NCI-H510A treated with DMSO at 0.1 percent for 48 hours (cell line): ENCODE measurements around the gene ANKRD34B.
"Not testable (repeated sequence)": the region's sequence is repeated elsewhere in the genome, so short reads cannot be mapped to it uniquely, and the experiment has no call there.

Experiments
- DNase-seq: peaks from one replicate; lab custom pipeline; 2025; lab: John Stamatoyannopoulos, UW

The ANKRD34B gene

GRCh38 chr5:80569961-80570786 lies at the start of gene ANKRD34B:
ANKRD34B (minus strand) TSS chr5:80570280; CDS start chr5:80560019, 10,261 bp downstream.
- peak; percentile 33 for DNase-seq

GRCh38 chr5:80619086-80619485 lies 49.0 kb upstream of the ANKRD34B start:
- no peak for DNase-seq

DNA sequence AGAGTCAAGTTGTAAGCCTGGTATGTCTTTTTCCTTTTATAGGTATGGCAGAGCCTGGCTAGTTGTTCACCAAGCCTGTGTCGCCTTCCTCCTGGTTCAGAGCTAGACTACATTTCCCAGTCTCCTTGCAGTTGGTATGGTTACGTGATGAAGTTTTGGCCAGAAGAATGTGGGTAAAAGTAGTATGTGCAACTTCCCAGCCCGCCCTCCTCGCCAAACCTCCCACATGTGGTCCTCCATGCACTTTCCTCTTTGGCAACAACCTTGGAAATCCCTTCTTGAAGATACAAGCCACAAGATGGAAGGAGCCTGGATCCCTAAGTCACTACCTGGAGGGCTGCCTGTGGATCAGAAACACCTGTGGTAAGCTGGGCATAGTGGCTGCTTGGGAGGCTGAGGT lies 48.4 kb upstream of the ANKRD34B start:
- DNase-seq: no peak

DNA sequence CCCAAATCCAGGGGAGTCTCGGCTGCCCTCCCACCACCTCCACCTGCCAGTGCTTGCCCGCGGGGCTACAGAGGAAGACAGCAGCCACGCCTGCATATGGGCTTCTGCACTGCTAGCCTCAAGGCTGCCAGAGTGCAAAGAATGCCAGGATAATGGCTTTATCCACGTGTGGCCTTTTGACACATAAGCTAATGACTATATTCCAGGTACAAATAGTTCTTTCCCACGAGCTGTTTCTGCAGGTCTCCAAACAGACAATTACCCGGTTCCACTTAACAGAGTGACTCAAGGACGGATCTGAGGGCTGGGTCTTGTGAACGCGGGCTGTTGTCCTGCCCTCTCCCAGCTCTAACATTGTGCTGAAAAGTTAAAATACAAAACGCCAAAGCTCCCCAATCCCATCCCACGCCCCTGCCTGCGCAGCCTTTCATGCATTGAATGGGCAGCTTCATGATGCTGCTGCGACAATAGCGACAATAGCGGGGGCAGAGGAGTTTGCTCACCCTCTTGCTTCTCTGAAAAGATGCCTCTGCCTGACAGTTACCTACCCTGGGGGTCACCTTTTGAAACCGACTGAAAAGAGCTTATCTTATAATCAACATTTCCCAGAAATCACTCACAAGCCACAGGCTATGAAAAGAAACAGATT lies 45.3 kb upstream of the ANKRD34B start:
- DNase-seq: no peak

DNA sequence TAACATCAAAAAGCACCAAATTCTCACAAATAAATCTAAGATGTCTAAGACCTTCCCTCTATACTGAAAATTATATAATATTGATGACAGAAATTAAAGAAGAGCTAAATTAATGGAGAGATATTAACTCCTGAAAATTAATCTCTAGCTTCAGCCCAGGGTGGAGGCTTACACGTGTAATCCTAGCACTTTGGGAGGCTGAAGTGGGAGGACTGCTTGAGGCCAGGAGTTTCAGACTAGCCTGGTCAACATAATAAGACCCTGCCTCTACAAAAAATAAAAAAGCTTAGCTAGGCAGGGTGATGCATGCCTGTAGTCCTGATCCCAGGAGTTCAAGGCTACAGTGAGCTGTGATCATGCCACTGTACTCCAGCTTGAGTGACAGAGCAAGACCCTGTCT lies 39.6 kb upstream of the ANKRD34B start:
- no peak for DNase-seq

GRCh38 chr5:80608731-80609130 lies 38.7 kb upstream of the ANKRD34B start:
- no peak for DNase-seq

DNA sequence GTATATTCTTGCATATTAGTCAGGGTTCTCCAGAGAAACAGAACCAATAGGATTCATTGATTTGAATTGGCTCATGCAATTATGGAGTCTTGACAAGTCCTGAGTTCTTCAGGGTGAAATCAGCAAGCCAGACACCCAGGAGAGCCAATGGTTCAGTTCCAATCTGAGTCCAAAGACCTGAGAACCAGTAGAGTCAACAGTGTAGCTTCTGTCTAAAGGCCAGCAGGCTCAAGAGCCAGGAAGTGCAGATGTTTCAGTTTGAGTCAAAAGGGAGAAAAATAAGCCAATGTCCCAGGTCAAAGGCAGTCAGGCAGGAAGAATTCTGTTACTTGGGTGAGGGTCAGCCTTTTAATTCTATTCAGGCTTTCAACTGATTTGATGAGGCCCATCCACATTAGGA lies 37.8 kb upstream of the ANKRD34B start:
- DNase-seq: no peak

DNA sequence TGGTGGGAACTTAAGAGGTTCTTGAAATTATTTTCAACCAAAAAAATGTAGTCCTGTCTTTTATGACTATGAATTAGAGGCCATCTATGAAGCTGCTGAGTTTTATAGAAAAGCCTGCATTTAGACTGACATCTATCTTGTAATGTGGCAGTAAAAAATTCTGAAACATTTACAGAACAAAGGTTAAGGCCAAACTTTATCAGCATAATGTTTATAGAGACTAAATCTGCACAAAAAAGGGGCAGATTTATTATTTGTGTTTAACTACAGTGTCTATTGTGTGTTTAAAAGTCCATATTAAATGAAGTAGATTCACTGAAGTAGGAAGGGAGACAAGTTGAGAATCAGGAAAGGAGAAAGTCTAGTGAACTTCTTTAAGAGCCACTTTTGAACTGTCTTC lies 37.3 kb upstream of the ANKRD34B start:
- DNase-seq: no peak

GRCh38 chr5:80600943-80601693 lies 31.0 kb upstream of the ANKRD34B start:
- no peak for DNase-seq

GRCh38 chr5:80597500-80597899 lies 27.4 kb upstream of the ANKRD34B start:
- DNase-seq: no peak

DNA sequence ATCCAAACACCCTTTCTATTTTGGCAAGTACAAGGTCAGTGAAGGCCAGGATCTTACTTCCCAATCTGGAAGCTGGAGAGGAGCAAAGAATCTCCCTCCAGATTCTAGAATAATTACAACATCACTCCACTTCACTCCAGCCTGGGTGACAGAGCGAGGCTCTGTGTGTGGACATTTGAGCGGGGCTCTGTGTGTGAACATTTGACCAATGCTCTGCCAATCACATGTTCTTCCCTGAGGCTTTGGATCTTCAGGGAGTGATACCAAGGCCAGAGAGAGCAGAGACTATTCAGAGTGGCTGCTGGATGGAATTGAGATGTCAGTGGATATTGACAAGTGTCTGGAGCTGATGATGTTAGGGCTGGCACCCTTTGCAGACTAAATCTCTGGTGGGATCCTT lies 24.7 kb upstream of the ANKRD34B start:
- no peak for DNase-seq

GRCh38 chr5:80592761-80593160 lies 22.7 kb upstream of the ANKRD34B start:
- no peak for DNase-seq

- DNase-seq: no peak
These were observed 22.0 kb upstream of the ANKRD34B start for GRCh38 chr5:80592105-80592504.

DNA sequence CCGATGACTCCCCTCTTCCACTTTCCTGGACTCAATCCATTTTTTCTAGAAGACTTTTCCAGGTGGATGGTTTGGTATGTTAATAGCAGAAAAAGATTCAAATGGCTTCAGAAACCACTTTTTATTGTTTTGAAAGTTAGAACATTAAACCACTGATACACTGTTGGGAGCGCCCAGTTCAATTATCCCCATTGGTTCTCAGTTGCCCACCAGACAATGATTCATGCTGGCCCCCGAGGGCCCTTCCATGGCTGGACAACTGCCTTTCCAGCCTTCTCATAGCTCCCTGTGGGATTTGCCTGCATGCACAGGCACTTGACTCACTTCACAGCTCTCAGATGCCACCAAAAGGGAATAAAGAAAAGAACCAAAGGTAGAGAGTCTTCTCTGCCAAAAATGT lies 21.3 kb upstream of the ANKRD34B start:
- no peak for DNase-seq

GRCh38 chr5:80590766-80591165 lies 20.7 kb upstream of the ANKRD34B start:
- DNase-seq: no peak

GRCh38 chr5:80588858-80589540 lies 18.9 kb upstream of the ANKRD34B start:
- DNase-seq: no peak

GRCh38 chr5:80584770-80585169 lies 14.7 kb upstream of the ANKRD34B start:
- no peak for DNase-seq

- DNase-seq: not testable (repeated sequence)
These were observed 10.2 kb upstream of the ANKRD34B start for GRCh38 chr5:80580291-80580690.

DNA sequence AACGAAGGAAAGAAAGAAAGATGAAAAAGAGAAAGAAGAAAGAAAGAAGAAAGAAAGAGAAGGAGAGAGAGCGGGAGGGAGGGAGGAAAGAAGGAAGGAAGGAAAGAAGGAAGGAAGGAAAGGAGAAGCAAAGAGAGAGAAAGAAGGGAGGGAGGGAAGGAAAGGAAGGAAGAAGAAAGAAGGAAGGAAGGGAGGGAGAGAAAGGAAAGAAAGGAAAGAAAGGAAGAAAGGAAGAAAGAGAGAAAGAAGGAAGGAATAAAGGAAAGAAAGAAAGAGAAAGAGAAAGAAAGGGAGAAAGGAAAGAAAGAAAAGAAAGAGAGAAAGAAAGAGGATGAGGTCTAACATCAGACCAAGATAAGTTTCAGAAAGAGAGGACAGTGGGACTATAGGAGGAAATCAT lies 9.0 kb upstream of the ANKRD34B start:
- DNase-seq: no peak

- DNase-seq: no peak
These were observed 7.6 kb upstream of the ANKRD34B start for GRCh38 chr5:80577707-80578106.

- no peak for DNase-seq
These were observed 6.3 kb upstream of the ANKRD34B start for GRCh38 chr5:80576383-80576782.

DNA sequence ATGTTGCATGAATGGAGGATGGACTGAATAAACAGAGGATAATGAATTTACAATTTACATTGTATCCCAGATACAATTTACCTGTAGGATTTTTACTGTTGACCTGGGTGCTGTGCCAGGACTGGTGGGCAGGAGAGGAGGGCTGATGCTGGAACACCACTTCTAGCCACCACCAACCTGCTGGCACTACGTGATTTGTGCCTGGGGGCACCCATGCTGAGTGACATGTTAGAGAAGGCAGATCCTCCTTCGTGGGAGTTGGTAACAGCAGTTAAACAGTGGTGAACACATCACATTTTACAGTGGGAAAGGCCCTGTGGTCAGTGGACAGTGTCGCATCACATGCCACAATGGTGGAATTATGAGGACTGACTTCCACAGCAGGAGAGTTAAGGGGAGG lies 3.0 kb upstream of the ANKRD34B start:
- DNase-seq: no peak
